Osteoblast (primary cell): ENCODE measurements around the gene SSBP2. TPM values are rescaled to one million over a fixed set of nuclear protein-coding genes. Genes with fewer than 3 reads are reported as not detected.

ENCODE experiments used
- DNase-seq: peaks from one replicate; pipeline ENCODE4 v3.0.0; 2011; ENCODE audit warnings: low spot score, mixed read lengths; ENCODE audit not compliant: insufficient read length; ENCODE audit errors: missing footprints
- H2AFZ ChIP-seq: 2 replicates; pipeline ENCODE4 v1.6.0; 2011; ENCODE audit warnings: mild to moderate bottlenecking, low read length
- H3K27ac ChIP-seq: 2 replicates; pipeline ENCODE4 v1.5.1; 2011; ENCODE audit warnings: mild to moderate bottlenecking, low read depth, low read length, moderate library complexity
- H3K27me3 ChIP-seq: 2 replicates; pipeline ENCODE4 v1.6.0; 2012; ENCODE audit warnings: mild to moderate bottlenecking, control low read depth, inconsistent platforms, low read length, moderate library complexity; ENCODE audit not compliant: insufficient read depth
- H3K36me3 ChIP-seq: 2 replicates; pipeline ENCODE4 v1.5.1; 2011; ENCODE audit warnings: mild to moderate bottlenecking, low read length, control low read depth, moderate library complexity; ENCODE audit not compliant: insufficient read depth
- H3K4me1 ChIP-seq: 2 replicates; pipeline ENCODE4 v1.5.1; 2011; ENCODE audit warnings: mild to moderate bottlenecking, low read length, control low read depth, moderate library complexity; ENCODE audit not compliant: insufficient read depth
- H3K4me2 ChIP-seq: 2 replicates; pipeline ENCODE4 v1.6.0; 2011; ENCODE audit warnings: mild to moderate bottlenecking, low read length; ENCODE audit not compliant: insufficient read depth
- H3K4me3 ChIP-seq: fragments of 200-600 bp; sonication (generic); 3 replicates; pipeline ENCODE4 v1.5.1; 2012; ENCODE audit warnings: mild to moderate bottlenecking, low read length, inconsistent platforms; ENCODE audit not compliant: insufficient read depth
- H3K79me2 ChIP-seq: 2 replicates; pipeline ENCODE4 v1.6.0; 2012; ENCODE audit warnings: mild to moderate bottlenecking, low read length, control low read depth, inconsistent platforms; ENCODE audit not compliant: insufficient read depth
- H3K9me3 ChIP-seq: 2 replicates; pipeline ENCODE4 v1.5.1; 2011; ENCODE audit warnings: low read depth, low read length, control low read depth
- H4K20me1 ChIP-seq: 2 replicates; pipeline ENCODE4 v1.6.0; 2012; ENCODE audit warnings: mild to moderate bottlenecking, low read length, control low read depth; ENCODE audit not compliant: insufficient read depth
- total RNA-seq: library from RNA; depleted of rRNA; stranded (reverse); fragments of >200 nt; gene quantifications from 2 replicates; pipeline ENCODE4 v1.2.3, GENCODE V29; 2012
- TF ChIP-seq, protein P1 (sequence below): IDR thresholded peaks from 2 replicates; pipeline ENCODE4 v1.5.1; 2011; ENCODE audit warnings: mild to moderate bottlenecking, low read depth, low read length, moderate library complexity; ENCODE audit errors: extremely low read depth

Gene SSBP2
- total RNA-seq, 1 donor = 18.1 TPM

DNA sequence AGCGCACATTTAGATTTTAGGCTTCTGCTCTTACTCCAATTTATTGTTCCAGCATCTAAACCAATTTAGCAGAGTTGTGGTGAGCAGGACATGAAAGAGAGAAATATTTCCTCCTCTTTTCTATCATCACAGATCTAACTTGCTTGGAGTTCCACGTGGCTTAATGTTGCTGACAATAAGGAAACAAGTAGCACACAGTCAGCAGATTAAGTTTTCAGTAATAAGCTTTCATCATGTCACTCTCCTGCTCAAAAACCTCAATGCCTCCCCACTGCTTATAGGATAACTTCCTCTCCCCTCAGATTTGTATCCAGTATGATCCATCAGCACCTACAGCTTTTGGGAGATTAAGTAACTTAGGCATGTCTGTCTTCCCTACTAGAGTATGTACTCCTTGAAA, 10.4 kb upstream of the SSBP2 start:
- Histone ChIP-seq H3K36me3 (no peaks in the 10 kb centered on the region), H3K79me2 (no peaks in the 10 kb centered on the region), H2AFZ (no peak overlapping the region), H4K20me1 (no peaks in the 10 kb centered on the region), H3K9me3 (no peaks in the 10 kb centered on the region), H3K27ac (no peak overlapping the region), H3K27me3 (no peaks in the 10 kb centered on the region), H3K4me3 (no peak overlapping the region), H3K4me1 (no peaks in the 10 kb centered on the region), H3K4me2 (no peak overlapping the region)
- no peak for DNase-seq
- TF ChIP-seq, protein P1, sequence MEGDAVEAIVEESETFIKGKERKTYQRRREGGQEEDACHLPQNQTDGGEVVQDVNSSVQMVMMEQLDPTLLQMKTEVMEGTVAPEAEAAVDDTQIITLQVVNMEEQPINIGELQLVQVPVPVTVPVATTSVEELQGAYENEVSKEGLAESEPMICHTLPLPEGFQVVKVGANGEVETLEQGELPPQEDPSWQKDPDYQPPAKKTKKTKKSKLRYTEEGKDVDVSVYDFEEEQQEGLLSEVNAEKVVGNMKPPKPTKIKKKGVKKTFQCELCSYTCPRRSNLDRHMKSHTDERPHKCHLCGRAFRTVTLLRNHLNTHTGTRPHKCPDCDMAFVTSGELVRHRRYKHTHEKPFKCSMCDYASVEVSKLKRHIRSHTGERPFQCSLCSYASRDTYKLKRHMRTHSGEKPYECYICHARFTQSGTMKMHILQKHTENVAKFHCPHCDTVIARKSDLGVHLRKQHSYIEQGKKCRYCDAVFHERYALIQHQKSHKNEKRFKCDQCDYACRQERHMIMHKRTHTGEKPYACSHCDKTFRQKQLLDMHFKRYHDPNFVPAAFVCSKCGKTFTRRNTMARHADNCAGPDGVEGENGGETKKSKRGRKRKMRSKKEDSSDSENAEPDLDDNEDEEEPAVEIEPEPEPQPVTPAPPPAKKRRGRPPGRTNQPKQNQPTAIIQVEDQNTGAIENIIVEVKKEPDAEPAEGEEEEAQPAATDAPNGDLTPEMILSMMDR = no peak

DNA sequence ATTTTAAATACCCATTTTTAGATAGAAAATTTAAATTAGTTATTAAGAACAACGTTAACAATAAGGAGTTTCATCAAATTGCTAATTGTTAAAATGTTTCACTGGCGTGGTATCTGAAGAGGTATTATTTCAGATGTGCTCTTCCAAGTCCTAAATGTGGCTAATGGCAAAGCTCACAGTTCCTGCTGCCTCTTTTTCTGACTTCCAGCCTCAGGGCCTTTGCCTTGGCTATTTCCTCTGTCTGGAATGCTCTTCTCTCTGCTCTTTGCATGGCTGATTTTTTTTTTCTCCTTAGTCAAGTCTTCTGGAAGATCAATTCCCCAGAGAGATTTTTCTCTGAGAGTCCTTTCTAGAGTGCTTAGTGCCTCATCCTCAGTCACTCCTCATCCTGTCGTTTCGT, 9.6 kb upstream of the SSBP2 start:
- Histone ChIP-seq H3K4me3 (no peak overlapping the region), H3K27me3 (no peaks in the 10 kb centered on the region), H2AFZ (no peak overlapping the region), H3K4me2 (no peak overlapping the region), H3K27ac (no peak overlapping the region), H3K4me1 (peaks cover 6% of the 10 kb centered on the region), H3K9me3 (no peaks in the 10 kb centered on the region), H4K20me1 (no peaks in the 10 kb centered on the region), H3K79me2 (no peaks in the 10 kb centered on the region), H3K36me3 (no peaks in the 10 kb centered on the region)
- no peak for DNase-seq
- TF ChIP-seq, protein P1 = no peak

DNA sequence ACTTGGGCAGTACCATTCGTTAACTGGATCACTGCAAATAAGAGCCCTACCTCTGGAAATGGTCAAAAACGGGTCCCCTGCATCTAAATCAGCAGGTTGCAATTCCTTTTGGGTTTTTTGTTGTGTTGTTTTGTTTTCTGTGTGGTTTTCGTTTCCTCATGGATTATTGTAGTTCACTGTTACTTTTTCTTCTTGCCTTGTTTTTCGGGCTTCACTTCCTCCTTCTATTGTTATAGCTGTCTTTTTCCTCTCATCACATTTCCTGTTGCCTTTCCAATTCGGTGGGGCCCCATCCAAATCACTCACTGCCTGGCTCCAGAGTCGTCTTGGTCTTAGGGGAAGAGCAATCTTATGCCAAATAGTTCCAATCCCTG, 8.7 kb upstream of the SSBP2 start:
- Histone ChIP-seq H3K9me3 (no peaks in the 10 kb centered on the region), H4K20me1 (no peaks in the 10 kb centered on the region), H3K4me3 (no peak overlapping the region), H3K4me1 (peaks cover 11% of the 10 kb centered on the region), H3K27me3 (no peaks in the 10 kb centered on the region), H3K4me2 (no peak overlapping the region), H3K27ac (no peak overlapping the region), H2AFZ (no peak overlapping the region), H3K36me3 (no peaks in the 10 kb centered on the region), H3K79me2 (no peaks in the 10 kb centered on the region)
- DNase-seq = no peak
- TF ChIP-seq, protein P1 = no peak

DNA sequence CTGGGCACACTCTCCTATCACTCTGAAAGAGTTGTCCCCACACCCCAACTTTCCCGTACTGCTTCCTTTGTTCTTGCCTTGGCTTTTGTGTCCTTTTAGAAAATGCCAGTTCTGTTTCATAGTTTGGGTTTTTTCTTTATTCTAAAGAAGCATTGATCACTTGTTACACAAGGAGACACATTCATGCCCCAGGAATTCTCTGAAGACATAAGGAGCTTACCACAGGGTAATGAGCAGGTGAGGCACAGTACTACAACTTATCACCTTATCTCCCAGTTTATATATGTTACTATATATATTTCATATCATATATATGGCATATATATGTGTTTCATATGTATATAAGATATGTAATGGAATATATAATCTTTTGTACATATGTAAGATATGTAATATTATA, 6.5 kb upstream of the SSBP2 start:
- Histone ChIP-seq H2AFZ (no peak overlapping the region), H3K79me2 (no peaks in the 10 kb centered on the region), H3K9me3 (no peaks in the 10 kb centered on the region), H4K20me1 (no peaks in the 10 kb centered on the region), H3K4me3 (no peak overlapping the region), H3K27ac (no peak overlapping the region), H3K27me3 (no peaks in the 10 kb centered on the region), H3K4me1 (peaks cover 11% of the 10 kb centered on the region), H3K36me3 (no peaks in the 10 kb centered on the region), H3K4me2 (no peak overlapping the region)
- TF ChIP-seq, protein P1 = no peak
- DNase-seq = no peak
